Panc1 (cell line): ENCODE results near the gene LEKR1. TPM values are rescaled to one million over a fixed set of nuclear protein-coding genes. Genes with fewer than 3 reads are reported as not detected.

ENCODE experiments used
- ATAC-seq: fragments of 200-7000 bp; cut with Tn5 transposase; 2 replicates; pipeline ENCODE4 v1.9.1; 2020; ENCODE audit warnings: mild to moderate bottlenecking, moderate library complexity
- BruUV-seq: library from RNA; stranded (reverse); fragments of 400-500 nt; replicated peaks from 2 replicates; lab custom pipeline; 2021; lab: Mats Ljungman, UMichigan
- CTCF ChIA-PET: fragments of 300-600 bp; sonication (Branson Sonifier 250); formaldehyde crosslinking; loops from one replicate; lab custom pipeline; 2022; ENCODE audit warnings: antibody characterized with exemption; lab: Charles Lee
- POLR2A ChIA-PET: fragments of 300-600 bp; sonication (Branson Sonifier 250); formaldehyde crosslinking; loops from one replicate; lab custom pipeline; 2022; ENCODE audit warnings: antibody characterized with exemption; lab: Charles Lee
- DNase-seq: peaks from one replicate; pipeline ENCODE4 v3.0.0-alpha.2; 2010; ENCODE audit warnings: low read depth, low spot score
- H3K27ac ChIP-seq: 2 replicates; pipeline ENCODE4 v1.5.1; 2011; ENCODE audit warnings: mild to moderate bottlenecking, low read length, inconsistent platforms
- H3K27me3 ChIP-seq: fragments of 200-500 bp; sonication (Bioruptor generic); 2 replicates; pipeline ENCODE4 v1.6.0; 2014; ENCODE audit warnings: low read length, inconsistent platforms; ENCODE audit not compliant: control insufficient read depth, insufficient read depth
- H3K36me3 ChIP-seq: fragments of 200-500 bp; sonication (Bioruptor generic); 2 replicates; pipeline ENCODE4 v1.5.1; 2014; ENCODE audit warnings: inconsistent platforms, mild to moderate bottlenecking, low read length, moderate library complexity; ENCODE audit not compliant: control insufficient read depth, insufficient read depth
- H3K4me1 ChIP-seq: 2 replicates; pipeline ENCODE4 v1.5.1; 2011; ENCODE audit warnings: inconsistent platforms, mild to moderate bottlenecking, low read length, moderate library complexity; ENCODE audit not compliant: control insufficient read depth, insufficient read depth
- H3K4me3 ChIP-seq, 2 experiments: 2 replicates each; pipeline ENCODE4 v1.5.1; 2011 to 2012; ENCODE audit warnings: low read depth in 2 of 2, low read length in 2 of 2, mild to moderate bottlenecking in 2 of 2, inconsistent platforms in 1 of 2, moderate library complexity in 1 of 2
- H3K9me3 ChIP-seq: fragments of 200-500 bp; sonication (Bioruptor generic); 2 replicates; pipeline ENCODE4 v1.5.1; 2014; ENCODE audit warnings: low read depth, mild to moderate bottlenecking, inconsistent platforms, low read length, moderate library complexity; ENCODE audit not compliant: control insufficient read depth, insufficient read depth
- CTCF ChIP-seq: fragments of 450-650 bp; IDR thresholded peaks from 2 replicates; pipeline ENCODE4 v1.5.1; 2017; ENCODE audit warnings: mild to moderate bottlenecking
- POLR2AphosphoS5 ChIP-seq: IDR thresholded peaks from 2 replicates; pipeline ENCODE4 v1.6.1; 2012; ENCODE audit warnings: mild to moderate bottlenecking, low read depth, low read length, moderate library complexity
- REST ChIP-seq, 2 experiments: IDR thresholded peaks; 2 replicates each; pipeline ENCODE4 v1.6.1; 2011 to 2012; ENCODE audit warnings: low read depth in 2 of 2, control low read depth in 1 of 2, low read length in 1 of 2, mild to moderate bottlenecking in 1 of 2, moderate library complexity in 1 of 2; ENCODE audit not compliant: insufficient read depth in 1 of 2
- SIN3A ChIP-seq: IDR thresholded peaks from 2 replicates; pipeline ENCODE4 v1.6.1; 2012; ENCODE audit warnings: low read depth, mild to moderate bottlenecking, low read length, moderate library complexity, borderline replicate concordance; ENCODE audit not compliant: insufficient read depth
- TCF7L2 ChIP-seq: IDR thresholded peaks from 2 replicates; pipeline ENCODE4 v1.6.1; 2011; ENCODE audit warnings: mild to moderate bottlenecking, low read depth, low read length, inconsistent platforms
- in situ Hi-C: cut with HindIII; loops from 2 replicates; pipeline ENCODE4 v1.10.0; 2016; ENCODE audit warnings: low sequenced_read_pairs, low pct_unique_long_range_greater_than_20kb
- intact Hi-C: fragments of 100-400 bp; cut with micrococcal nuclease; formaldehyde crosslinking; loops from one replicate; pipeline ENCODE4 v1.10.0; 2022; ENCODE audit not compliant: unreplicated experiment
- total RNA-seq: library from RNA; stranded (reverse); gene quantifications from one replicate; pipeline ENCODE4 v1.2.1, GENCODE V29; 2021; ENCODE audit not compliant: unreplicated experiment

LEKR1 gene
- total RNA-seq, 1 experiment from 2014 or later, result not detected

GRCh38 chr3:156902916-156903315 is 76.8 kb downstream of the LEKR1 start:
- Histone ChIP-seq H3K27ac (no peak overlapping the region), H3K9me3 (no peaks in the 10 kb centered on the region), H3K4me1 (no peaks in the 10 kb centered on the region), H3K4me3 (no peak overlapping the region), H3K36me3 (no peaks in the 10 kb centered on the region), H3K27me3 (no peaks in the 10 kb centered on the region)
- no TSS peak for BruUV-seq
- in situ Hi-C loops (no loop called here), intact Hi-C loops (no loop called here)
- ChIA-PET POLR2A (no interaction called here), CTCF (no interaction called here)
- TF ChIP-seq TCF7L2 (no peak), REST (IDR thresholded peaks at IDR 0.05; ENCODE audit: insufficient read depth in 1 of 2, low read depth in 2 of 2, low read length in 1 of 2) (no peak), POLR2AphosphoS5 (no peak), SIN3A (no peak), CTCF (no peak)
- ATAC-seq, result no peak
- DNase-seq, result no peak

- no peaks in the 10 kb centered on the region for H3K36me3 ChIP-seq
- no peak for DNase-seq
- POLR2A ChIA-PET, result interaction anchor here (0.6 kb wide), 1 partner anchor 11 kb away, joined by 7 read pairs; no protein-coding TSS in a partner anchor
- H3K27ac ChIP-seq, result no peak overlapping the region
- no peak overlapping the region for H3K4me3 ChIP-seq
- CTCF ChIA-PET, result no interaction called here
- no peaks in the 10 kb centered on the region for H3K4me1 ChIP-seq
- no peaks in the 10 kb centered on the region for H3K27me3 ChIP-seq
- ATAC-seq, result no peak
- in situ Hi-C loops (no loop called here), intact Hi-C loops (no loop called here)
- no peaks in the 10 kb centered on the region for H3K9me3 ChIP-seq
- BruUV-seq, result no TSS peak
- TF ChIP-seq SIN3A (no peak), CTCF (no peak), TCF7L2 (no peak), REST (IDR thresholded peaks at IDR 0.05; ENCODE audit: insufficient read depth in 1 of 2, low read depth in 2 of 2, low read length in 1 of 2) (no peak), POLR2AphosphoS5 (no peak)
These were observed 80.1 kb downstream of the LEKR1 start for GRCh38 chr3:156906275-156906674.
